Neural cell (in vitro differentiated cells): ENCODE results near the gene RAP1GAP2. TPM values are rescaled to one million over a fixed set of nuclear protein-coding genes. Genes with fewer than 3 reads are reported as not detected.

Source experiments
- H2AFZ ChIP-seq: fragments of 200-600, 300-800 bp; sonication (generic), shearing (Covaris generic); 2 replicates; pipeline ENCODE4 v1.6.0; 2014; ENCODE audit warnings: low read depth, mild to moderate bottlenecking, antibody characterized with exemption, low read length, moderate library complexity
- H3F3A ChIP-seq: fragments of 200-600 bp; shearing (Covaris generic); 2 replicates; pipeline ENCODE4 v1.6.1; 2016; ENCODE audit warnings: mild to moderate bottlenecking, moderate library complexity, mixed read lengths, antibody characterized with exemption, low read length; ENCODE audit not compliant: insufficient read depth, poor library complexity, severe bottlenecking
- H3K27ac ChIP-seq: fragments of 200-600, 300-800 bp; sonication (generic), shearing (Covaris generic); 2 replicates; pipeline ENCODE4 v1.5.1; 2014; ENCODE audit warnings: mild to moderate bottlenecking, low read length, moderate library complexity
- H3K27me3 ChIP-seq: fragments of 300-800, 200-600 bp; sonication (generic), shearing (Covaris generic); 2 replicates; pipeline ENCODE4 v1.6.0; 2014; ENCODE audit warnings: mild to moderate bottlenecking, low read depth, low read length, moderate library complexity; ENCODE audit not compliant: insufficient read depth
- H3K36me3 ChIP-seq: fragments of 300-800, 200-600 bp; sonication (generic), shearing (Covaris generic); 2 replicates; pipeline ENCODE4 v1.5.1; 2014; ENCODE audit warnings: mild to moderate bottlenecking, antibody characterized with exemption, low read length, moderate library complexity; ENCODE audit not compliant: insufficient read depth
- H3K4me2 ChIP-seq: fragments of 300-800, 200-600 bp; sonication (generic), shearing (Covaris generic); 2 replicates; pipeline ENCODE4 v1.6.0; 2014; ENCODE audit warnings: mild to moderate bottlenecking, low read length
- H3K4me3 ChIP-seq: fragments of 300-800, 200-600 bp; sonication (generic), shearing (Covaris generic); 2 replicates; pipeline ENCODE4 v1.5.1; 2014; ENCODE audit warnings: mild to moderate bottlenecking, low read length, moderate library complexity
- H3K79me2 ChIP-seq: fragments of 200-600 bp; shearing (Covaris generic); replicated peaks from 2 replicates; pipeline ENCODE4 v1.6.0; 2014; ENCODE audit warnings: mild to moderate bottlenecking, low read length, moderate library complexity; ENCODE audit not compliant: insufficient read depth
- H3K9ac ChIP-seq: fragments of 300-800, 200-600 bp; sonication (generic), shearing (Covaris generic); 2 replicates; pipeline ENCODE4 v1.6.1; 2016; ENCODE audit warnings: mild to moderate bottlenecking, low read length, mixed read lengths
- H3K9me2 ChIP-seq: fragments of 200-600 bp; shearing (Covaris generic); 2 replicates; pipeline ENCODE4 v1.6.1; 2016; ENCODE audit warnings: mild to moderate bottlenecking, low read length, mixed read lengths; ENCODE audit not compliant: insufficient read depth
- H3K9me3 ChIP-seq: fragments of 200-600, 300-800 bp; sonication (generic), shearing (Covaris generic); 2 replicates; pipeline ENCODE4 v1.6.1; 2016; ENCODE audit warnings: mild to moderate bottlenecking, mixed run types, low read length, moderate library complexity, mixed read lengths
- H4K20me1 ChIP-seq: fragments of 200-600 bp; shearing (Covaris generic); 2 replicates; pipeline ENCODE4 v1.6.1; 2016; ENCODE audit warnings: mild to moderate bottlenecking, mixed run types; ENCODE audit not compliant: insufficient read depth
- CTCF ChIP-seq: fragments of 450-650 bp; IDR thresholded peaks from 2 replicates; pipeline ENCODE4 v1.5.1; 2014; ENCODE audit warnings: antibody characterized with exemption, mild to moderate bottlenecking, moderate library complexity; ENCODE audit not compliant: poor library complexity, severe bottlenecking
- EP300 ChIP-seq: fragments of 450-650 bp; conservative IDR thresholded peaks from 2 replicates; pipeline ENCODE4 v1.6.1; 2014; ENCODE audit warnings: antibody characterized with exemption, mild to moderate bottlenecking, moderate library complexity; ENCODE audit not compliant: poor library complexity, severe bottlenecking
- EZH2 ChIP-seq: fragments of 200-600, 300-800 bp; shearing (Covaris generic), sonication (generic); IDR thresholded peaks from 2 replicates; pipeline ENCODE4 v1.6.1; 2014; ENCODE audit warnings: antibody characterized with exemption, low read length, borderline replicate concordance, mild to moderate bottlenecking; ENCODE audit not compliant: insufficient read depth, poor library complexity, severe bottlenecking
- MXI1 ChIP-seq: fragments of 450-650 bp; conservative IDR thresholded peaks from 2 replicates; pipeline ENCODE4 v1.6.1; 2014; ENCODE audit warnings: antibody characterized with exemption, mild to moderate bottlenecking; ENCODE audit not compliant: poor library complexity, severe bottlenecking
- POLR2AphosphoS5 ChIP-seq: IDR thresholded peaks from 2 replicates; pipeline ENCODE4 v1.6.1; 2012
- RAD21 ChIP-seq: fragments of 450-650 bp; conservative IDR thresholded peaks from 2 replicates; pipeline ENCODE4 v1.6.1; 2014; ENCODE audit warnings: antibody characterized with exemption, mild to moderate bottlenecking, moderate library complexity
- REST ChIP-seq: IDR thresholded peaks from 2 replicates; pipeline ENCODE4 v1.6.1; 2012; ENCODE audit warnings: borderline replicate concordance
- SMC3 ChIP-seq: fragments of 450-650 bp; conservative IDR thresholded peaks from 2 replicates; pipeline ENCODE4 v1.6.1; 2014; ENCODE audit warnings: antibody characterized with exemption, mild to moderate bottlenecking, moderate library complexity; ENCODE audit not compliant: poor library complexity
- TAF1 ChIP-seq: IDR thresholded peaks from 2 replicates; pipeline ENCODE4 v1.6.1; 2012; ENCODE audit warnings: low read depth
- polyA plus RNA-seq: library from polyadenylated mRNA; depleted of rRNA; stranded (reverse); fragments of >200 nt; gene quantifications from 2 replicates; pipeline ENCODE4 v1.2.3, GENCODE V29; 2014

RAP1GAP2 gene
- polyA plus RNA-seq, 1 donor from 2014 or later = 14.8 TPM

DNA sequence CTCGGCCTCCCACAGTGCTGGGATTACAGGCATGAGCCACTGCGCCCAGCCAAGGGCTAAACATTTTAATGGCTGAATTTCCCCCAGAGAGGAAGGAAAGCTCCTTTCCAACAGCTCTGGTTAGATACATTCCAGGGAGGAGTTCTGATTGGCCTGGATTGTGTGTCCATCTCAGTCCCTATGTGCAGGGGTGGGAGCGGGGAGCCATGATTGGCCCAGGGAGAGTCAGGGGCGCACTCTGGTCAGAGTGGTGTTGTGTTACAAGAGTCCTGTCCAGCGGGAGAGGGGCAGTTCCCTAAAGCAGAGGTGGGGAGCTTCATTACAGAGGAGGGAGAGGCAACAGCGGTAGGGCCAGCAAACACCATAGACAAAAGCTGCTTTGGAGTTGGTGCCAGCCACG is 75.0 kb downstream of the RAP1GAP2 start:
- Histone ChIP-seq H3K79me2 (no peaks in the 10 kb centered on the region), H3K9ac (no peak overlapping the region), H2AFZ (no peak overlapping the region), H4K20me1 (no peaks in the 10 kb centered on the region), H3K4me3 (no peak overlapping the region), H3K36me3 (no peaks in the 10 kb centered on the region), H3K27ac (no peak overlapping the region), H3K9me3 (no peaks in the 10 kb centered on the region), H3K4me2 (no peak overlapping the region), H3F3A (no peaks in the 10 kb centered on the region), H3K27me3 (no peaks in the 10 kb centered on the region), H3K9me2 (no peaks in the 10 kb centered on the region)
- TF ChIP-seq MXI1 = no peak
- TF ChIP-seq EP300 = no peak
- TF ChIP-seq POLR2AphosphoS5 = no peak
- no peak for TF ChIP-seq SMC3
- TF ChIP-seq RAD21 = no peak
- no peak for TF ChIP-seq EZH2
- no peak for TF ChIP-seq REST
- TF ChIP-seq CTCF = no peak
- no peak for TF ChIP-seq TAF1

DNA sequence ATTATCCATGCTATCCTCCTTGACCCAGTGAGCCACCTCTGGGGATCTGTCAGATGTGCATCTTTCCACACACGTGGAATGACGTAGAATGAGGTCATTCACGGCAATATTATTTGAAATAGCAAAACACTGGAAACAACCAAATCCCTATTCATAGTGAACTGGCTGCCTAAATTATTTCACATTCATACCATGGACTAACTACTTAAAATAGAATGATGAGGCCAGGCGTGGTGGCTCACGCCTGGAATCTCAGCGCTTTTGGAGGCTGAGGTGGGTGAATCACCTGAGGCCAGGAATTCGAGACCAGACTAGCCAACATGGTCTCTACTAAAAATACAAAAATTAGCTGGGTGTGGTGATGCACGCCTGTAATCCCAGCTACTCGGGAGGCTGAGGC is 75.5 kb downstream of the RAP1GAP2 start:
- no peak for TF ChIP-seq EP300
- no peak for TF ChIP-seq RAD21
- TF ChIP-seq SMC3 = no peak
- no peak for TF ChIP-seq TAF1
- no peak for TF ChIP-seq MXI1
- Histone ChIP-seq H3K27me3 (no peaks in the 10 kb centered on the region), H3K4me2 (no peak overlapping the region), H3K79me2 (no peaks in the 10 kb centered on the region), H3K9me2 (no peaks in the 10 kb centered on the region), H3K9ac (no peak overlapping the region), H4K20me1 (no peaks in the 10 kb centered on the region), H3F3A (no peaks in the 10 kb centered on the region), H3K9me3 (no peaks in the 10 kb centered on the region), H2AFZ (no peak overlapping the region), H3K36me3 (no peaks in the 10 kb centered on the region), H3K27ac (no peak overlapping the region), H3K4me3 (no peak overlapping the region)

DNA sequence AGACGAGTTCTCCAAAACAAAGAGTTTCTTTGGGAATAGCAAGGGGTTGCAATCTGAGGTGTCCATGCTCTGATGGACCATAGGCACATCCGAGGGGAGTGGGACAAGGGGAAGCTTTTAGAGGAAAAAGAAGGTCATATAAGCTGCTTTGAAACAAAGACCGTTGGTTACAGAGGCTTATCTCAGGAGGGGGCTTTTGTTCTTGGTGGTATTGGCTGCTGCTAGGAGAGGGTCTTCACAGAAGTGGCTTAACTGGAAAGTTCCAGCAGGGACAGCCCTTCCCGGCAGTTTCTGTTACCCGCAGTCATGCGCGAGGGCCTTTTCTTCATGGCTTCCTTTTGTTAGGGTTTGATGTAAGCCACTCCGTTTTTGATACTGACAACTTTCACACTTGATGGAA is 76.0 kb downstream of the RAP1GAP2 start:
- Histone ChIP-seq H3K4me3 (no peak overlapping the region), H3K79me2 (no peaks in the 10 kb centered on the region), H3K27me3 (no peaks in the 10 kb centered on the region), H3K9me2 (no peaks in the 10 kb centered on the region), H3K36me3 (no peaks in the 10 kb centered on the region), H3K9ac (no peak overlapping the region), H3F3A (no peaks in the 10 kb centered on the region), H2AFZ (no peak overlapping the region), H4K20me1 (no peaks in the 10 kb centered on the region), H3K4me2 (no peak overlapping the region), H3K9me3 (no peaks in the 10 kb centered on the region), H3K27ac (no peak overlapping the region)
- TF ChIP-seq TAF1 (no peak), RAD21 (no peak), SMC3 (no peak), POLR2AphosphoS5 (no peak), EP300 (no peak), MXI1 (no peak), CTCF (no peak), REST (no peak), EZH2 (no peak)
